Measurements from ENCODE around the gene CABP7. TPM values are rescaled to one million over a fixed set of nuclear protein-coding genes. Genes with fewer than 3 reads are reported as not detected.

The CABP7 gene
- total RNA-seq, 1 experiment from 2014 or later: not detected

DNA sequence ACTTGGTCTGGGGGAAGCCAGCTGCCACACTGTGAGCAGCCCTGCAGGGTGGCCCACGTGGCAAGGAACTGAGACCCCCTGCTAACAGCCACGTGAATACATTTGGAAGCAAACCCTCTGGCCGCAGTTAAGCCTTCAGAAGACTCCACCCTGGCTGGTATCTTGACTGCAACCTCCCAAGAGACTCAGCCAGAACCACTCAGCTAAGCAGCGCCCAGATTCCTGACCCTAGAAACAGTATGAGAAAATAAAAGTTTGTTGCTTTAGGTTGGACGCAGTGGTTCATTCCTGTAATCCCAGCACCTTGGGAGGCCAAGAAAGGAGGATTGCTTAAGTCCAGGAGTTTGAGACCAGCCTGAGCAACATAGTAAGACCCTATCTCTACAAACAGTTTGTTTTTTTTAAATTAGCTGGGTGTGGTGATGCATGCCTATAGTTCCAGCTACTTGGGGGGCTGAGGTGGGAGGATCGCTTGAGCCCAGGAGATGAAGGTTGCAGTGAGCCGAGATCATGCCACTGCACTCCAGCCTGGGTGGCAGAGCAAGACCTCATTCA lies 38.3 kb downstream of the CABP7 start:
- ATAC-seq (no peak), DNase-seq (ENCODE audit: low read depth, low spot score) (no peak)
- POLR2A ChIA-PET: no interaction called here
- no peak overlapping the region for H3K4me2 ChIP-seq (ENCODE audit: low read length)
- no peak overlapping the region for H2AFZ ChIP-seq (ENCODE audit: low read depth, low read length, poor library complexity, severe bottlenecking)
- no peaks in the 10 kb centered on the region for H3K27me3 ChIP-seq (ENCODE audit: insufficient read depth, low read length)
- BruUV-seq (replicated peaks): no TSS peak
- no peak overlapping the region for H3K27ac ChIP-seq (ENCODE audit: low read depth, low read length)
- no peaks in the 10 kb centered on the region for H4K20me1 ChIP-seq (ENCODE audit: insufficient read depth)
- H3K4me3 ChIP-seq (replicated peaks in 1 of 2; ENCODE audit: low read depth in 1 of 2, low read length in 2 of 2): no peak overlapping the region
- intact Hi-C loops (cut with micrococcal nuclease): no loop called here
- no peaks in the 10 kb centered on the region for H3K9me2 ChIP-seq (ENCODE audit: insufficient read depth)
- RAD21 ChIA-PET (ENCODE audit: low non-redundant PET in 1 of 2, low total read pairs in 2 of 2, uncharacterized antibody in 2 of 2, unreplicated experiment in 2 of 2): no interaction called here
- peaks cover 10 to 13% of the 10 kb centered on the region in 2 experiments for H3K4me1 ChIP-seq (ENCODE audit: control insufficient read depth in 1 of 2, insufficient read depth in 2 of 2, low read length in 2 of 2)
- TF ChIP-seq EGR1 (IDR thresholded peaks at IDR 0.05; ENCODE audit: low read depth) (no peak), ZFX (IDR thresholded peaks at IDR 0.05) (no peak), TCF7L2 (IDR thresholded peaks at IDR 0.05; ENCODE audit: borderline replicate concordance, extremely low read depth, insufficient read depth, insufficient read length) (no peak), EZH2 (IDR thresholded peaks at IDR 0.05) (no peak), POLR2A (IDR thresholded peaks at IDR 0.05; ENCODE audit: borderline replicate concordance, extremely low read depth, insufficient read depth, insufficient read length) (no peak), EZH2phosphoT487 (IDR thresholded peaks at IDR 0.05; ENCODE audit: borderline replicate concordance) (no peak), ELF1 (IDR thresholded peaks at IDR 0.05; ENCODE audit: borderline replicate concordance, low read depth) (no peak), CTCF (IDR thresholded peaks at IDR 0.05 in 2 of 3, conservative IDR thresholded peaks at IDR 0.05 in 1 of 3; ENCODE audit: borderline replicate concordance in 1 of 3, insufficient read depth in 1 of 3, low read depth in 2 of 3, low read length in 2 of 3) (no peak), FOSL1 (IDR thresholded peaks at IDR 0.05; ENCODE audit: low read depth) (no peak), MAX (IDR thresholded peaks at IDR 0.05) (no peak), SIN3A (IDR thresholded peaks at IDR 0.05; ENCODE audit: low read depth) (no peak), ATF3 (IDR thresholded peaks at IDR 0.05) (no peak), YY1 (IDR thresholded peaks at IDR 0.05; ENCODE audit: extremely low read depth, insufficient replicate concordance, low read depth, low read length) (no peak), SRF (IDR thresholded peaks at IDR 0.05; ENCODE audit: low read depth) (no peak), CBX3 (IDR thresholded peaks at IDR 0.05; ENCODE audit: low read depth) (no peak), CEBPB (IDR thresholded peaks at IDR 0.05; ENCODE audit: low read depth) (no peak)
- no peaks in the 10 kb centered on the region for H3K9me3 ChIP-seq (ENCODE audit: control insufficient read depth in 1 of 2, insufficient read depth in 1 of 2, low read depth in 1 of 2, low read length in 2 of 2)
- H3K9ac ChIP-seq (ENCODE audit: low read length): no peak overlapping the region
- H3K79me2 ChIP-seq (ENCODE audit: insufficient read depth, low read length): no peaks in the 10 kb centered on the region
- H3K36me3 ChIP-seq (ENCODE audit: control insufficient read depth in 1 of 2, insufficient read depth in 2 of 2, low read length in 2 of 2): no peaks in the 10 kb centered on the region
- CTCF ChIA-PET: no interaction called here
